DND-41 (cell line): Measurements from ENCODE around the gene RAB35.

Source experiments
- CTCF ChIP-seq: IDR thresholded peaks from 2 replicates; pipeline ENCODE4 v1.5.1; 2012; ENCODE audit warnings: borderline replicate concordance, low read length, moderate library complexity, mild to moderate bottlenecking; ENCODE audit not compliant: poor library complexity, severe bottlenecking; ENCODE audit errors: extremely low read depth
- EZH2 ChIP-seq: IDR thresholded peaks from 3 replicates; pipeline ENCODE4 v1.6.1; 2012; ENCODE audit warnings: borderline replicate concordance, low read depth, mild to moderate bottlenecking, moderate library complexity, low read length, inconsistent platforms; ENCODE audit not compliant: severe bottlenecking

DNA sequence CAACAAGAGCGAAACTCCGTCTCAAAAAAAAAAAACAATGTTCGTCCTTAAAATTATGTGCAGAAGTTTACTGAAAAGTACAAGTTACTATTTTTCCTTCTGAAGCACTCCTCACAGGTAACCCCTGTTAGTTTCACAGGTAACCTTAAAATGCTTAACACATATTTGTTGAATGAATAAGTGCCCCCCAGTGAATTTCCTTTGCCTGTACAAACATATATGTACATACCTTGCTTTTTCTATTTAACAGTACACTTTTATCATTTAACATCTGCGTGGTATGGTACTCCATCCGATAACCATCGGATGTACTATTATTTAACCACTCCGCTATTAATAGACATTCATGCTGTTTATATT lies 1.4 kb upstream of the RAB35 start:
- TF ChIP-seq CTCF (no peak), EZH2 (no peak)
